ENCODE measurements around the gene DPT.

The DPT gene

GRCh38 chr1:168736520-168736919, 7.5 kb upstream of the DPT start:
- no peak for DNase-seq (ENCODE audit: low read depth in 2 of 3, low spot score in 2 of 3)

GRCh38 chr1:168735974-168736373, 7.0 kb upstream of the DPT start:
- DNase-seq (ENCODE audit: low read depth in 2 of 3, low spot score in 2 of 3), result no peak

GRCh38 chr1:168734946-168735345, 5.9 kb upstream of the DPT start:
- DNase-seq (ENCODE audit: low read depth in 2 of 3, low spot score in 2 of 3), result no peak

GRCh38 chr1:168734271-168734670, 5.3 kb upstream of the DPT start:
- no peak for DNase-seq (ENCODE audit: low read depth in 2 of 3, low spot score in 2 of 3)

GRCh38 chr1:168733241-168733640, 4.2 kb upstream of the DPT start:
- no peak for DNase-seq (ENCODE audit: low read depth in 2 of 3, low spot score in 2 of 3)

- DNase-seq (ENCODE audit: low read depth in 2 of 3, low spot score in 2 of 3), result no peak
Measured at GRCh38 chr1:168732736-168733135, 3.7 kb upstream of the DPT start.

GRCh38 chr1:168731244-168731953, 2.4 kb upstream of the DPT start:
- DNase-seq (ENCODE audit: low read depth in 2 of 3, low spot score in 2 of 3), result no peak

- no peak for DNase-seq (ENCODE audit: low read depth in 2 of 3, low spot score in 2 of 3)
Measured at GRCh38 chr1:168729405-168729802, 398 bp upstream of the DPT start.

- DNase-seq (ENCODE audit: low read depth in 2 of 3, low spot score in 2 of 3), result no peak
Measured at GRCh38 chr1:168726719-168727118, 2.3 kb downstream of the DPT start.

- no peak for DNase-seq (ENCODE audit: low read depth in 2 of 3, low spot score in 2 of 3)
Measured at GRCh38 chr1:168726281-168726680, 2.7 kb downstream of the DPT start.

- DNase-seq (ENCODE audit: low read depth in 2 of 3, low spot score in 2 of 3), result no peak
Measured at GRCh38 chr1:168725831-168726230, 3.2 kb downstream of the DPT start.

GRCh38 chr1:168725060-168725459, 3.9 kb downstream of the DPT start:
- no peak for DNase-seq (ENCODE audit: low read depth in 2 of 3, low spot score in 2 of 3)

- no peak for DNase-seq (ENCODE audit: low read depth in 2 of 3, low spot score in 2 of 3)
Measured at GRCh38 chr1:168723000-168723399, 6.0 kb downstream of the DPT start.

GRCh38 chr1:168720839-168721238, 8.2 kb downstream of the DPT start:
- DNase-seq (ENCODE audit: low read depth in 2 of 3, low spot score in 2 of 3), result no peak

- no peak for DNase-seq (ENCODE audit: low read depth in 2 of 3, low spot score in 2 of 3)
Measured at GRCh38 chr1:168719306-168720111, 9.5 kb downstream of the DPT start.

- no peak for DNase-seq (ENCODE audit: low read depth in 2 of 3, low spot score in 2 of 3)
Measured at GRCh38 chr1:168717906-168718891, 10.8 kb downstream of the DPT start.

- DNase-seq (ENCODE audit: low read depth in 2 of 3, low spot score in 2 of 3), result no peak
Measured at GRCh38 chr1:168714012-168714411, 15.0 kb downstream of the DPT start.

- DNase-seq (ENCODE audit: low read depth in 2 of 3, low spot score in 2 of 3), result no peak
Measured at GRCh38 chr1:168709405-168710363, 19.3 kb downstream of the DPT start.

- no peak for DNase-seq (ENCODE audit: low read depth in 2 of 3, low spot score in 2 of 3)
Measured at GRCh38 chr1:168708698-168709404, 20.2 kb downstream of the DPT start.

All from activated CD8-positive, alpha-beta memory T cell treated with anti-CD3 and anti-CD28 coated beads for 48 hours (primary cell).